K562 (cell line): ENCODE measurements around the gene MAP1LC3B2. TPM values are rescaled to one million over a fixed set of nuclear protein-coding genes. Genes with fewer than 3 reads are reported as not detected.

Experiments
- ADNP ChIP-seq: fragments of 200-800 bp; sonication (Bioruptor generic); IDR thresholded peaks from 2 replicates; pipeline ENCODE4 v1.6.1; 2016; ENCODE audit warnings: missing genetic modification characterization, missing compliant biosample characterization
- DEAF1 ChIP-seq: fragments of 450-650 bp; formaldehyde crosslinking; IDR thresholded peaks from 2 replicates; pipeline ENCODE4 v1.4.0; 2020; ENCODE audit warnings: mild to moderate bottlenecking, moderate library complexity
- HDAC1 ChIP-seq, 2 experiments: fragments of 450-650 bp; IDR thresholded peaks; 2 replicates each; pipeline ENCODE4 v1.6.1; 2016 to 2017; ENCODE audit warnings: inconsistent platforms in 1 of 2, mild to moderate bottlenecking in 1 of 2, moderate library complexity in 1 of 2
- MEF2D ChIP-seq: conservative IDR thresholded peaks from 2 replicates; pipeline ENCODE4 v1.6.1; 2016; ENCODE audit warnings: low read depth, missing genetic modification characterization, missing compliant biosample characterization
- SIX5 ChIP-seq, 2 experiments: IDR thresholded peaks; 2 replicates each; pipeline ENCODE4 v1.6.1; 2011; ENCODE audit warnings: low read length in 2 of 2, borderline replicate concordance in 1 of 2, low read depth in 1 of 2, mild to moderate bottlenecking in 1 of 2, moderate library complexity in 1 of 2; ENCODE audit not compliant: insufficient read depth in 1 of 2
- THRAP3 ChIP-seq: fragments of 450-650 bp; IDR thresholded peaks from 2 replicates; pipeline ENCODE4 v1.6.1; 2016; ENCODE audit warnings: mild to moderate bottlenecking, inconsistent platforms, borderline replicate concordance
- ZBTB9 ChIP-seq: fragments of 450-650 bp; formaldehyde crosslinking; IDR thresholded peaks from 2 replicates; pipeline ENCODE4 v1.4.0; 2020; ENCODE audit warnings: mild to moderate bottlenecking, moderate library complexity
- ZNF609 ChIP-seq: sonication (generic); formaldehyde crosslinking; IDR thresholded peaks from 2 replicates; pipeline ENCODE4 v1.8.1; 2023; ENCODE audit warnings: missing genetic modification reagents, mild to moderate bottlenecking, borderline replicate concordance
- polyA plus RNA-seq, 8 experiments: library from polyadenylated mRNA; depleted of rRNA in 4 of 8; stranded (reverse) in 5 of 8; unstranded in 3 of 8; fragments of >200 nt; fragmentation: Nextera tagmentation in 2 of 8; fragmentation: Illumina TruSeq in 1 of 8; extraction: Ambion mirVana in 2 of 8; extraction: Trizol in 1 of 8; gene quantifications; 2 replicates each; pipeline versions ENCODE4 v1.2.1 to v1.2.3, GENCODE V29; 2011 to 2014; ENCODE audit warnings: inconsistent platforms in 1 of 8, missing spikeins in 1 of 8
- total RNA-seq, 7 experiments: library from RNA; depleted of rRNA in 6 of 7; stranded (reverse); fragments of >200 nt in 6 of 7; fragmentation: Illumina TruSeq in 2 of 7; extraction: Trizol in 2 of 7; gene quantifications; 2 replicates each; pipeline versions ENCODE4 v1.2.1 to v1.2.3, GENCODE V29; 2011 to 2021; ENCODE audit warnings: low replicate concordance in 1 of 7
- TF ChIP-seq, protein P1 (sequence below): IDR thresholded peaks from 3 replicates; pipeline ENCODE4 v1.6.1; 2011; ENCODE audit warnings: borderline replicate concordance, mild to moderate bottlenecking; ENCODE audit not compliant: insufficient read length, insufficient read depth
- TF ChIP-seq, protein P2 (sequence below): fragments of 250-450 bp; sonication (Bioruptor Pico); IDR thresholded peaks from 2 replicates; pipeline ENCODE4 v1.5.0; 2021
- TF ChIP-seq, protein P3 (sequence below), 2 experiments: fragments of 450-650 bp in 1 of 2; sonication (generic) in 1 of 2; formaldehyde crosslinking in 1 of 2; IDR thresholded peaks in 1 of 2; conservative IDR thresholded peaks in 1 of 2; 2 replicates each; pipeline versions ENCODE4 v1.6.1 to v1.8.1; 2016 to 2023; ENCODE audit warnings: mild to moderate bottlenecking in 2 of 2, moderate library complexity in 2 of 2, inconsistent platforms in 1 of 2, missing genetic modification reagents in 1 of 2
- TF ChIP-seq, protein P4 (sequence below): fragments of 250-450 bp; sonication (Bioruptor Pico); IDR thresholded peaks from 2 replicates; pipeline ENCODE4 v1.9.0; 2021; ENCODE audit warnings: mild to moderate bottlenecking

MAP1LC3B2 gene
- total and polyA plus RNA-seq, 9 of the 15 experiments (the other 6 are each of a cell fraction or from before 2014, with no cell fraction given): 0.53 to 2.8 (median 0.76) TPM; not detected in 2

DNA sequence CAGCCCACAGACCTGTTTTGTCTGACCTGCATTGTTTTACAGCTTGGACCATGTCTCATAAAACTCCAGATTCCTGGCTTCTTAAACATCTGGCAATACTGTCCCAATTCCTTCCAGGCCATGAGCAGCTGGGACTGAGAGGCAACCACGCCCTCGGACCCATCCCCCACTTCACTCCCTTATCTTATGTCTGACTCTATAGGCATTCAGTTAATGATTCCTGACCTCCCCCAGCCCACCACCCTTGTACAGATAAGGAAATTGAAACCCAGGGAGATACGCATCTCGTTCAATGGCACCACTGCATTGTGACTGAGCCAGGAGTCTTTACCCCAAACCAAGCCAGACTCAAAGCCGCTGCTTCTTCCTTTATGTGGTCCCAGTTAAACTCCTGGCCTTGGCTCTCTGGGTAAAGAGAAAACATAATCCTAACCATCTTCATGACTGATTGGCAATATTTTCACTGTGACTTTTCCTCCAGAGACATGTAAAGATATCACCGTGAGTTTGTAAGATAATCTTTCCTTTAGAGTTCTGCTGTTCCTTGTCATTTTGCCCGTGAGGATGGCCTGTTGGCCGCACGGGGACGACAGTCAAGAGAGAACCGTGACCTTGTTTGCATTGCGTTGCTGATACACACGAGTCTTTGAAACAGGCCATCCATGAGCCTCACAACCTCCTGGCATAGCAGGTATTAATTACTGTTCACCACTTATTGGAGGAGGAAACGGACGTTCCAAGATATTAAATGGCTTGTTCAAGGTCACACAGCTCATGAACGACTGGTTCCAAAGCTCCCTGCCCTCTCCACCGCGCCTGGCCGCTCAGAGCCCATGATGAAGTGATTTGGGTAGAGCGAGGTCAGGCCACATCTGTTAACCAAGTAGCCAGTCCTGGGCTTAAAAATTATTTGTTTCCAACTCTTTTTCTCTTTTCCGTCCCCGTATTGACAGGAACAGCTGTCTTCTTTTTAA lies 39.4 kb downstream of the MAP1LC3B2 start (continued):
- TF ChIP-seq, protein P1, sequence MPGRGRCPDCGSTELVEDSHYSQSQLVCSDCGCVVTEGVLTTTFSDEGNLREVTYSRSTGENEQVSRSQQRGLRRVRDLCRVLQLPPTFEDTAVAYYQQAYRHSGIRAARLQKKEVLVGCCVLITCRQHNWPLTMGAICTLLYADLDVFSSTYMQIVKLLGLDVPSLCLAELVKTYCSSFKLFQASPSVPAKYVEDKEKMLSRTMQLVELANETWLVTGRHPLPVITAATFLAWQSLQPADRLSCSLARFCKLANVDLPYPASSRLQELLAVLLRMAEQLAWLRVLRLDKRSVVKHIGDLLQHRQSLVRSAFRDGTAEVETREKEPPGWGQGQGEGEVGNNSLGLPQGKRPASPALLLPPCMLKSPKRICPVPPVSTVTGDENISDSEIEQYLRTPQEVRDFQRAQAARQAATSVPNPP: no peak
- TF ChIP-seq ADNP (tag) (peak; percentile 69), THRAP3 (no peak), SIX5 (IDR thresholded peaks at IDR 0.05; ENCODE audit: borderline replicate concordance in 1 of 2, insufficient read depth in 1 of 2, low read depth in 1 of 2, low read length in 2 of 2) (no peak), ZBTB9 (0 out of 2 replicates have a peak, but pooled peaks have one; percentile 19), DEAF1 (CRISPR knock-in tag) (no peak), ZNF609 (CRISPR knock-in tag) (no peak), HDAC1 (IDR thresholded peaks at IDR 0.05) (peak in 1 of 2 experiments; percentile 74; a peak in 2 of 4 replicates), MEF2D (tag) (peak; percentile 63; the same call in 1 of the 2 replicates)
- TF ChIP-seq, protein P2, sequence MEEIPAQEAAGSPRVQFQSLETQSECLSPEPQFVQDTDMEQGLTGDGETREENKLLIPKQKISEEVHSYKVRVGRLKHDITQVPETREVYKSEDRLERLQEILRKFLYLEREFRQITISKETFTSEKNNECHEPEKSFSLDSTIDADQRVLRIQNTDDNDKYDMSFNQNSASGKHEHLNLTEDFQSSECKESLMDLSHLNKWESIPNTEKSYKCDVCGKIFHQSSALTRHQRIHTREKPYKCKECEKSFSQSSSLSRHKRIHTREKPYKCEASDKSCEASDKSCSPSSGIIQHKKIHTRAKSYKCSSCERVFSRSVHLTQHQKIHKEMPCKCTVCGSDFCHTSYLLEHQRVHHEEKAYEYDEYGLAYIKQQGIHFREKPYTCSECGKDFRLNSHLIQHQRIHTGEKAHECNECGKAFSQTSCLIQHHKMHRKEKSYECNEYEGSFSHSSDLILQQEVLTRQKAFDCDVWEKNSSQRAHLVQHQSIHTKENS: no peak
- TF ChIP-seq, protein P3, sequence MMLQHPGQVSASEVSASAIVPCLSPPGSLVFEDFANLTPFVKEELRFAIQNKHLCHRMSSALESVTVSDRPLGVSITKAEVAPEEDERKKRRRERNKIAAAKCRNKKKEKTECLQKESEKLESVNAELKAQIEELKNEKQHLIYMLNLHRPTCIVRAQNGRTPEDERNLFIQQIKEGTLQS (IDR thresholded peaks at IDR 0.05): no peak
- TF ChIP-seq, protein P3 (CRISPR knock-in tag; conservative IDR thresholded peaks at IDR 0.05): no peak
- TF ChIP-seq, protein P4, sequence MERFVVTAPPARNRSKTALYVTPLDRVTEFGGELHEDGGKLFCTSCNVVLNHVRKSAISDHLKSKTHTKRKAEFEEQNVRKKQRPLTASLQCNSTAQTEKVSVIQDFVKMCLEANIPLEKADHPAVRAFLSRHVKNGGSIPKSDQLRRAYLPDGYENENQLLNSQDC (CRISPR knock-in tag): no peak
